Measurements from ENCODE around the gene PHF2.

Gene PHF2

DNA sequence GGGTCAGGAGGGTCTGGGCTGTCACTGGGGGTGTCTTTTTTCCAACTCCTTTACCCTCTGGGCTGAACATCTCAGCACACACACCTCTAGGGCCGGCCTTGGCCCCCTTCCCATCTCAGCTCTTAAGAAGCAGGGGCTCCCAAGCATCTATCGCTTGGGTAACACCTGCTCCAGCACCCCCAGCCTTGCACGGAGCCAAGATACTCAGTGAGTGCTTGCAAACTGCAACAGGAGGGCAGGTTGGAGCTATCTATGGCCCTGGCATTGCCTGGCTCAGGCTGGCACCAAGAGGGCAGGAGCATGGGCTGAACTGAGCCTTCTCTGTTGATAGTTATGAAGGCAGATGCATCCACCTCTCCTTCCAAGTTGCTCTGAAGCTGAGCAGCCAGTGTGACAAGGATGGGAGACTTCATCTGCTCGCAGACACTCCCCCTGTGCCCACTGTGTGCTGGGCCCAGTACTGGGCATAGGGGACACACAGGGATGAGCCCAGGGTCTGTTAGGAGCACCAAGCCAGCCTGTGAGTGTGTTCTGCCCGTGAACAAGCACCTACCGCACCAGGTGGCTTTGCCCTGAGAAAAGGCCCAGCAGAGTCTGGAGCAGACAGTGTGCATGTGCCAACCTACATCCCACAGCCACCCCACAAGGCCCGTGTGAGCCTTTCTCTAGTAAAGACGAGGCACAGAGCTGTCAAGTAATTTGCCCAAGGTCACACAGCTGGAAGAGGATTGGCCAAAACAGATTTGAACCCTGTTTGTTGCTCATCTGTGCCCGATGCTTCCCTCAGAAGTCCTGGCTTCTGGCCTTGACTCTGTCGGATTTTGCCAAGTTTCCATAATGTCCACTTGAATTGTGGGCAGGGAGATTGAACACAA lies 58.2 kb downstream of the PHF2 start:
- no peak for DNase-seq

DNA sequence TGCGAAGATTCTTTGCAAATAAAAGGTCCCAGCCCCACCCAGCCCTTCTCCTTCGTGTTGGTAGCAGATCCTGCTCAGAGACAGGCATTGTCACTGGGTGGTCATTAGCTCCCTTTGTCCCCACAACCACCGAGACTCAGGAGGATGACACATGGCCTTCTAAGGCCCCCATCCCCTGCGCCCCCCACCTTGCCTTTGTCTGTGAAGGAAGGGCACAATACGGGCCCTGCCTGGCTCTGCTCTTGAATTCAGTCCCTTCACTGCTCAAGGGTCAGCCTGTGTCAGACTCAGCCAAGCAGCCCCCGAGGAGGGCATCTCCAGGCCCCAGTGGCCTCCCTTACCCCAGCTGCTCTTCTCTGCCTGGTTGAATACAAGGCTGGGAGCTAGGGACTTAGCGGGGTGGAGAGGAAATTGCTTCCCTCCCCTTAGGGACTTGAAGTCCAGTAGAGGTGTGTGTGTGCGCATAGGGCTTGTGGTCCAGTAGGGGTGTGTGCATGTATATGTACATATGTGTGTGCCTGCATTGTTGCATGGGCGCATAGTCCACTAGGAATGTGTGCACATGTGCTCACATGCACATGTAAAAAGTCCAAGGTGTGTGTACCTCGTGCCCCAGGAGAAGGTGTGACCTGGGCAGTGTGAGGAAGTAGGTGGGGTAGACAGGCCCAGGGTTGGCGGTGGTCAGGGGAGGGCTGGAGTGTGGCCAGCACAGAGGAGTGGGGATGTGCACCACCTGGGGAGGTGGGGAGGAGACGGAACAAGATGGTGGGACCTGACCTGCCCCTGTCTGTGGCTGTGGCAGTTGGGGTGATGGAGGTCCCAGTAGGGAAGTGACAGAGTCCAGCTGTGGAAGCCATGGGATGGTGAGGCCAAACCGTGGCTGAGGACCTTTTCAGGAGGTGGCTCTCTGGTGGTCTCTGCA lies 59.1 kb downstream of the PHF2 start:
- no peak for DNase-seq

DNA sequence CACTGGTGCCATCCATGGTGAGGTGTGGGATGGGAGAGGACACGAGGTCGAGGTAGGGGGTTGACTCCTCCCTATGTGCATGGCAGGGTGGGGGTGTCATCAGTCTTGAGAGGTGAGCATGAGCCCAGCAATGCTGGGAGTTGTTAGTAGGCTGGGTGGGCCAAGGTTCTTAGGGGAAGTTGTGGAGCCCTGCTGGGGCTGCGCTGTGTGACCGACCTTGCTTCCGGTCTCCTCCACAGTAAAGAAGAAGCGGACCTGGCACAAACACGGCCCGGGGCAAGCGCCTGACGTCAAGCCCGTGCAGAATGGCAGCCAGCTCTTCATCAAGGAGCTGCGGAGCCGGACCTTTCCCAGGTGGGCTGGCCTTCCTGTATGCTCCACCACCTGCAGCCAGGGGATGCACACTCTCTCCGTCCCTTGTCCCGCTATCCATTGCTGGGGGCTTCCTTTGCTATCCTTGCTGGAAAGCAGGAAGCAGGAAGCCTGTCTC lies 59.8 kb downstream of the PHF2 start:
- no peak for DNase-seq

DNA sequence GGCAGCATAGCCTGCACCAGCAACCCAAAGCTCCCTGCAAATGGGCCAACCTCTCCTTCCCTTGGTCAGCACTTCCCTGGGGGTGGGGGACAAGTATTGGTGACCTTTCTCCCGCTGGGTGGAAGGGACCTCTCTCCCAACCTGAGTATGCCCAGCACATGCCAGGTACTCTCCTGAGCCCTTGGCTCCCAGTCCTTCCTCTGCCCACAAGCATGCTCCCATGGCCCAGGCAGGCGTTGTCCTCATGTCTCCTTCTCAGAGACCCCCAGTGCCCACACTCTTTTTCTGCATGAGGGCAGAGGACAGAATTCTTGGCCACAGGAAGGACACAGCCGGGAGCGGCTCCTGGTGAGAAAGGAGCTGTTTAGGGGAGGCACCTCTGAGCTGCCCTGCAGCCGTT lies 60.3 kb downstream of the PHF2 start:
- no peak for DNase-seq

DNA sequence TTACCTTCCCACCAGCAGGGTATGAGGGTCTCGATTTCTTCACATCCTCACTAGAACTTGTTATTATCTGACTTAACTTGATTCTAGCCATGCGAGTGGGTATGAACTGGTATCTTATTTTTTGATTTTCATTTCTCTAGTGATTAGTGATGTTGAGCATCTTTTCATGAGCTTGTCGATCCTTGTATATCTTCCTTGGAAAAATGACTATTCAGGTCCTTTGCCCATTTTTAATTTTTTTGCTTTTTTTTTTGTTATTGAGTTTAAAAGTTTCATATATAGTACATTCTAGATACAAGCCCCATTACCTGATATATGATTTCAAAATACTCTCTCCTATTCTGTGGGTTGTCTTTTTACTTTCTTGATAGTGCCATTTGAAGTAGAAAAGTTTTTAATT lies 61.5 kb downstream of the PHF2 start:
- DNase-seq, result no peak

DNA sequence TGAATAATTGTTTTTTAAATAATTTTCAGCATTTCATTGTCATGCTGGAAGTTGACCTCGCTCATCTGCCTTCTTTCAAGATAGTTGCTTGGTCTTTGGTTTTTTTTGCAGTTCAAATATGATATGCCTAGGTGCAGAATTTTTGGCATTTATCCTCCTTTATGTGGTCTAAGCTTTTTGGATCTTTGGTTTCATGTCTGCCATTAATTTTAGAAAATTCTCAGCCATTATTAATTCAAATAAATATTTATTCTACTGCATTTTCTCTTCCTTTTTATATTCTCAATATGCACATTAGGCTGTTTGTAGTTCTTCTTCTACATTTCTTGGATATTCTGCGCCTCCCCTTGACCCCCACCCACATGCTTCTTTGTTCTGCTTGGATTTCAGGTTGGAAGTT lies 63.6 kb downstream of the PHF2 start:
- DNase-seq, result no peak

DNA sequence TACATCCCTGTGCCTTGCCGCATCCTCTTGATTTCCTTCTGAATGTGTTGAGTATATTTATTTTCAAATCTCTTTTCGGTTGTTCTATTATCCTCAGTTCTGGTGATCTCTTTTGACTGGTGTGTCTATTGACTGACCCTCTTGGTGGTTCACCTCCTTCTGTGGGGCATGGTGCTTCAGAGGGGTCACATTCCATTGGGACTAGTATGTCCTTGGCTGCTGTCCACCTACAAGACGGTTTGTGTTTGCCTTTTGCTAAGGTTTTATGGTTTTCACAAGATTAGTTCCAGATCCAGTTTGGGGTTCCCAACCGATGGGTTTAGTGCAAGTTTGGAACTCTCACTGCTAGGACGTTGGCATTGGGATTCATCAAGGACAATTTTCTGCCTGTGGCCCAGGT lies 66.6 kb downstream of the PHF2 start:
- DNase-seq, result peak; percentile 84

DNA sequence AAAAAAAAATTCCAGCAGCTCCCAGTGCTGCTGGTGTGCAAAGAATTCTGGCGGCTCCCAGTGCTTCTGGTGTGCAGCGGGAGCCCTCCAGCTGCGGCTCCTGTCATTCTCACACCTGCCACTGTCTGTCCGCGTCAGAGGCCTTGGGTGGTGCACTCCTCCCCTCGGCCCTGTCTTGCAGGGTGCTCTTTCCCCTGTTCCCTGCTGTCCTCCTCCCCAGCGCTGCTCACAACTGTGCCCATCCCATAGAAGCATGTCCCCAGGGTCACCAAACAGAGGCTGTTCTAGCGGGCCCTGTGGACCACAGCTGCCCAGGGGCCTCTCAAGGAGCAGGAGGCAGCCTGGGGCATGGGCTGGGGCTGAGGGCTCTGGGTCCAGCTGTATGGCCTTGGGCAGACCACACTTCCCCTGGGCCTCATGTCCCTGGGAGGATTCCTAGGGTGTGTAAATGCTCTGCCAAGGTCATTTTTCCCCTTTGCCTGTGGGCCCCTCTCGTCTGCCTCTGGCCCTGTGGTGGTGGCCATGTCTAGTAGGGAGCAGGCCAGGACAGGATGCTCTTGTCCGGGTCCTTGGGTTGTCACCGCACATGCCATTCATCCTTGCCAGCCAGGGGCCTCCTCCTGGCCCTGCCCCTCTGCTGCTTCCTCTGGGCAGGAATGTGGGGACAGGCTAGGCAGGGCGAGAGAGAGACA lies 68.2 kb downstream of the PHF2 start:
- DNase-seq, result no peak

DNA sequence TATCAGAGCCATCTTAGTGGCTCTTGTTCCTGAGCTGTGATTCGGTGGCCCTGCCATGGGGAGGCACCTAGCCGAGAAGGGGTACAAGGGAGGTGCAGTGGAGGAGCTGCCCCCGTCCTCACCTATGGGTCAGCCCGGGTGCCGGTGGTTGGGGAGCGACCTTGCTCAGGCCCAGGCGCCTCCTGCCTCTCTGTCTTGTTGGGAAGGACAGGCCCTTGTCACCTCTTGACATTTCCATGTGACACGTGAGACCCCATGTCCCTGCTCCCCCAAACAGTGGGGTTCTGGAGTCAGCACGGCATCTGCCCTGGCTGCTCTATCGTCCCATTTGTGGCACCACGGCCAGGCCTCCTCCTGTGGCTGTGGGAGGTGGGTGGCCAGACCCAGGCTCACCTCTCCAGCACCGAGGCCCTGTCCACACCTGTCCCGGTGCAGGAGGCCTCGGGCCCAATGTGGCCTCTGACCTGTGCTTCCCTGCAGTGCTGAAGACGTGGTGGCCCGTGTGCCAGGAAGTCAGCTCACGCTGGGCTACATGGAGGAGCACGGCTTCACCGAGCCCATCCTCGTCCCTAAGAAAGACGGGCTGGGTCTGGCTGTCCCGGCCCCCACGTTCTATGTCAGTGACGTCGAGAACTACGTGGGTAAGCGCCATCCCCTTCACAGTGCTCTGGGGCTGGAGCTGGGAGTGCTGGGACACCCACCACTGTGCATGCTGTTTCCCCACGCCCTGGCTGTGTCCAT lies 68.9 kb downstream of the PHF2 start:
- DNase-seq, result no peak

DNA sequence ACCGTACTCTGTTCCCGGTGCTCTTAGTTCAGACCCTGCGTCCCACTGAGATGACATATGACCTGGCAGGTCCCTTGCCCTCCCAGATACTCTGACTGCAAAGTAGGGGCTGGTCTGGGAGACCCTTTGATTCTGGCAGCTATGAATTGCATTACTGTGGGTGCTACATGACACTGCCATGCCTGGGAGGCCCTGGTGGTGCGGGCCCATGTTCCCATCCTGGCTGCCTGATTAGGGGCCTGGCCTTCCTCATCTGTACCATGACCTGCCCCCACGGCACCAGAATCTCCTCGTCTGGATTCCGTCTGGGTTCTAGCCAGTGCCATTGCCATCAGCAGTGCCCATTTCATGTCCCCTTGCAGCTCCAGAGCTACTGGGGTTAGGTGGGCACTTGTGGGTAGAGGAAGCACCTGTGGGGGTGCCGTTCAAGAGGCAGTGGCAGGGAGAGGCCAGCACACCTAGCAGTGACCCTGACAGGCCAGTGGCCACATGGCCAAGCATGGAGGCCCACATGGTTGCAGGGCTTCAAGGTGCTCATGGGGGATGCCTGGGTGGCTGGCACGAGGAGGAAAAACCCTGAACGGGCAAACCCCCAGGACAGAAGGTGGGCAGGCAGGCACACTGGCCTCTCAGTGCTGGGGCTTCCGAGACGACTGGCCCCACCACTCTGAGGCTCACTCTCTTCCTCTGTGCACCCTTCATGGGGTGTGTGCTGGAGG lies 69.7 kb downstream of the PHF2 start:
- no peak for DNase-seq

DNA sequence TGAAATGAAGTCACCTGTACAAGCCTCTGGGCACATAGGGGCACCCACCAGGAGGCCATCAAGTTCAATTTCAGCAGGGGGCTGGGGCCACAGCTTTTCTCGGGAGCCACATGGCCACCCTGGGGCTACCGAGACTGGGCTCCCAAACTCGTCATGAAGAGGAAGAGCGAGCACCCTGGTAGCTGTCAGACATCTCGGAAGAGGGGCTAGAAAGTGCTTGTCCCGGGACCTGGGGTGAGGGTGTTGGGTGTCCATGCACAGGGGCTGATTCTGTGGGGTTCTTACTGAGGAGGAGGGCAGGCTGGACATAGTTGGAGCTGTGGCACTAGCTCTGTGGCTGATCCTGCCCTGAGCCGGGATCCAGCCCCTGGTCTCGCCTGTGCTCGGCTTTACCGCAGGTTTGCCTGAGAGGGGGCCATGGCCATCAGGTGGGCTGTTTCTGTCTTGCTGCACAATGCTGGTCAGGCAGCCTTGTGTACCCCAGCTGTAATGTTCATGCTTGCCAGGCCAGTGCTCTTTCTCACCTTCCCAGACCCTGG lies 70.3 kb downstream of the PHF2 start:
- DNase-seq, result no peak

DNA sequence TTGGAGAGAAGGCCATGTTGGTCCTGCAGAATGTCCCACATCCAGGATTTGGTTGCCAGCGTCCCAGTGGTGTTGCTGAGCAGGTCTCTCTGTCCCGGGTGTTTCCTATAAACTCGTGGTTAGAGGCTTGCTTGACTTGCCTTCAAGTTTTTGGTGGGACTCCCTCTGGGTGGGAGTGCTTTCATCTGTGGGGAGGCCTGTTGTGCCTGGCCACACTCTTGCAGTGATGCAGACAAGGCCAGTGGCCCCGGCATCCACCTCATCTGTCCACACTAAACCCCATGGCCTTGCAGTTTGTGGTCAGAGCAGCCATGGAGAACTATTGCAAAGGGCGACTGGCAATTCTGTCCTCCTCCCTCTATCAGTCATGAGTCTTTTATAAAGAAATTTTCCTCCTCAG lies 71.8 kb downstream of the PHF2 start:
- DNase-seq, result no peak

DNA sequence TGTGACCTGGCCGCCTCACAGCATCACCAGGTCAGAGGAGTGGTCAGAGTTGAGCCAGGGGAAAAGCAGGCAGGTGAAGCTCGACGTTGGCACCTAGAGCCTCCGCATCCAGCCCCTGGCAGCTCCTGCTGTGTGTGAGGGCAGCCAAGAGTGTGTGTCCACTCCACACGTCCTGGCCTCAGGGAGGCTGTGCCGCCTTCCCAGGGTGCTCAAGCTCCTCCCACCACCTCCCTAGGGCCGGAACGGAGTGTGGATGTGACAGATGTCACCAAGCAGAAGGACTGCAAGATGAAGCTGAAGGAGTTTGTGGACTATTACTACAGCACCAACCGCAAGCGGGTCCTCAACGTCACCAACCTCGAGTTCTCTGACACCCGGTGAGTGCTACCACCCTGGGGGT lies 72.5 kb downstream of the PHF2 start:
- DNase-seq, result no peak

DNA sequence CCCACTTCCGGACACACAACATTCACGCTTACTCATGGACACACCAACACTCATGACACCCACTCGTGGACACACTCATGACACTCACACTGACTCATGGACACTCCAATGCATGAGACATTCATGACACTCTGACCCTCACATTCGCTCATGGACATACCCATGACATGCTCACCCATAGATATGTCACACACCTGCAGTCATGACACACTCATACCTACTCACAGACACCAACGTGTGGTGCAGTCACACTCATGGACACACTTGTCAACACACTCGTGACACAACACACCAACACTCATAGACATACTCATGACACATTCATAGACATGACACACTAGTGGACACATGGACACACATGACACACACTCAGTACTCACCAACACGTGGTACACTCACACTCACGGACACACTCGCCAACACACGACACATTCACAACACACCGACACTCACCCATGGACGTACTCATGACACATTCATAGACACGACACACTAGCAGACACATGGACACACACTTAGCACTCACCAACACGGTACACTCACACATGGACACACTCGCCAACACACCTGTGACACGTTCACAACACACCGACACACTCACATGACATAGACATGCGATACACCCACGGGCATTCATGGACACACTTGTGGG lies 73.4 kb downstream of the PHF2 start:
- DNase-seq, result no peak

DNA sequence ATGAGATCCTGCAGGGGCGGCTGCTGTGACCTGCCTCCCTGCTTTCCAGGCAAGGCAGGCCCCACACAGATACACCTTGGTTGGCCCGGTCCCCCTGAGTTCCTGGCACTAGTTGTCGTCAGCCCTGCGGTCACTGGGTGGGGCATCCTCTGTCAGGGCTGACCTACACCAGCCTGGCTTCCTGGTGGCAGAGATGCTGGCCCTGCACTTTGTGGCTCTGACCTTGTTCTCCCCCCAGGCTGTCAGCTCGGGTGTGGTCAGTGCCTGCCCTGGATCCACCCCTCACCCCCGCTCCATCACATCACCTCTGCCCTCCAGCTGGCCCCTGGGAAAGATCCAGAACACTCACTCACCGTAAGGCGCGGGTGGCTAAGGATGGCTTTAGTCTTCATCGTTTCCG lies 74.1 kb downstream of the PHF2 start:
- no peak for DNase-seq

DNA sequence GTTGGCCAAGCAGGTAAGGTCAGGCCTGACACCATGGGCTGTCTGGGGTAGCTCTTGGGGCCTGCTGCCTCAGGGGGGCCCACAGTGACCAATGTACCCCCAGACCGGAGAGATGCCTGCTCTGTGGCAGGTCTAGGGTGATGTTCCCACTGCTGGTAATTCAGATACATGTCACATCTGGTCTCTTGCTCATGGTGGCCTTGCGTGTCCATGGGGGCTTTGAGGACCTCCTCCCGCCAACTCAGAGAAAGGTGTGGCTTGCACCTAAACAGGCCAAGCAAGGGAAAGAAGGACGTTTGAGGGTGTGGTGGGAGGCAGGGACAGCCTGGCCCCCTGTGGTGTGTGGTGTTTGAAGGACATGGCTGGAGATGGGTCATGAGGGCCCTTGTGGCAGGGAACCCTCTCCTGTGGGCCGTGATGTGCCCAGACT lies 75.2 kb downstream of the PHF2 start:
- DNase-seq, result no peak

DNA sequence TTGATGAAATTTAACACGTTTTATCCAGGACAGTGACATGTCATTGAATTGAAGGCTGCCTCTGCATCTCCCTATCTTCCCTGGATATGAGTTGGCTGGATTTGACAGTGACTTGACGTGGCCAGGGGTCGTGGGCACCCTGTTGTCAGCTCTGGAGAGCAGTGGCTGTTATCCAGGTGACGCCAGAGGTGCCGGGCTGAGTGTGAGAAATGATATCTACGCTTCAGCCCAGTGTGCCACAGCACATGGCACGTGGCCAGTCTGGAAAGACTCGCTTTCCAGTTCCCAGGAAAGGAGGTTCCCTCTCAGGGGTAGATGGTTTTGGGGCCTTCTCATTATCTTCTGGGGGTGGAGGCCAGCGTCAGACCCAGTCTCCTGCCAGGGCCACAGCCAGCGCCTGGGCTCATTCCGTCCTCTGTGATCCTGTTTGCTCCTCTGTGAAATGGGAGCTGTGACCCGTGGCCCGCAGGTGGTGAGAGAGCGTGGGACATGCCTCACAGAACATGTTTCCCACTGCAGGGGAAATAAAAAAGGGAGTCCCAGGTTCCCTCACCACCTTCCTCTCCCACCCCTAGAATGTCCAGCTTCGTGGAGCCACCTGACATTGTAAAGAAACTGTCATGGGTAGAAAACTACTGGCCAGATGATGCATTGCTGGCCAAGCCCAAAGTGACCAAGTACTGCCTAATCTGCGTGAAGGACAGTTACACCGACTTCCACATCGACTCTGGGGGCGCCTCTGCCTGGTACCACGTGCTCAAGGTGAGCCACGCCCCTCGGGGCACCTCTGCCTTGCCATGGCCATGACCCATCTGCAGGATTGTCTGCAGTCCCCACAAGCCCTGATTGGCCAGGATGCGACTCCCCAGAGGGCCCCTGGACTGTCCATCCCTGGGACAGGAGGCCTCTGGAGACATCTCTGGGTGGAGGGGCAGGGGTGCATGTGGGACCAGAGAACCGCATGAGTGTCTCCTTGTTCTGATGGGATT lies 76.5 kb downstream of the PHF2 start:
- DNase-seq, result no peak

DNA sequence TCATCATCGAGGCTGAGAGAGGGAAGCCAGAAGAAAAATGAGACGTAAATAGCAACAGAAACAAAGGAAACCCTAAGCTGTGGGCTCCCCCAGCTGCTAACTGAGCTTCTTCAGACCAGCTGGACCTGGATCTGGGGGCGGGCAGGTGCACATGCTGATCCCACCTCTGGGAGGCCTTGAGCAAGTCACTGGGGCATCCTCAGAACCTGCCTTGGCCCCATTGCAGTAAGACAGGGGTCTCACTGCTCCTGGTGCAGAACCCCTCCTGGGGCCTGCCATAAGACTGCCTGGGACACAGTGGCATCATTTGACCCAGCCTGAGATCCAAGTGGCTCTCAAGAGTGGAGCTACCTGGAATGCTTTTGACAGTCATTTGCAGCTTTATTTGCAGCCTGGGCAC lies 77.4 kb downstream of the PHF2 start:
- DNase-seq, result no peak

DNA sequence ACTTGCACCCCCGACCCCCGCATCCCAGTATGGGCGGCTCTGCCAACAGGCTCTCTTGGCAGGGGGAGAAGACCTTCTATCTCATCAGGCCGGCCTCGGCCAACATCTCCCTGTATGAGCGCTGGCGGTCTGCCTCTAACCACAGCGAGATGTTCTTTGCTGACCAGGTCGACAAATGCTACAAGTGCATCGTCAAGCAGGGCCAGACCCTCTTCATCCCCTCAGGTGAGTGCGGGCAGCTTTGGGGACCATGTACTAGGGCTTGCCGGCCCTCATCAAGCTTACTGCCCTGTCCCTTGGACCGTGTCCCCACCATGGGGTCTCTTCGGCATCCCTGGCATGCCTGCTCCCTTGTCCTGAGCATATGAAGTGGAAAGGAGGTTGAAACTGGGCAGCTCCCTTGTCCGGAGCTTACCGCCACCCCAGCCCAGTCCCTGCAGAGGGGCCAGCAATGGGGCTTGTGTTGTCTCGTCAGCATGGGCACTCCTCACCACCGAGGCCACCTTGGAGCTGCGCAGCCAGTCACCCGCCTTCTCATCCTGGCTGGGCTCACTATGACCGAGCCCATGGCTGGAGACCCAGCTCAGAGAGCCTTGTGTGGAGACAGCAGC lies 78.1 kb downstream of the PHF2 start:
- DNase-seq, result no peak

Measured in EL (cell line).